Parathyroid adenoma (tissue), 2 donors: ENCODE measurements around the gene TAB3.

Experiments
- H2AFZ ChIP-seq: fragments of 300-600 bp; sonication (generic); one replicate; pipeline ENCODE4 v1.7.0; 2017; ENCODE audit warnings: antibody characterized with exemption, mild to moderate bottlenecking
- H3K27ac ChIP-seq: fragments of 300-600 bp; sonication (generic); one replicate; pipeline ENCODE4 v1.7.0; 2017
- H3K27me3 ChIP-seq: fragments of 300-600 bp; sonication (generic); one replicate; pipeline ENCODE4 v1.7.0; 2017; ENCODE audit warnings: low read length; ENCODE audit not compliant: control insufficient read depth, insufficient read depth
- H3K36me3 ChIP-seq: fragments of 300-600 bp; sonication (generic); one replicate; pipeline ENCODE4 v1.7.0; 2017; ENCODE audit warnings: low read length; ENCODE audit not compliant: control insufficient read depth, insufficient read depth
- H3K4me1 ChIP-seq: fragments of 300-600 bp; sonication (generic); one replicate; pipeline ENCODE4 v1.7.0; 2017; ENCODE audit warnings: control low read depth
- H3K4me2 ChIP-seq: fragments of 300-600 bp; sonication (generic); one replicate; pipeline ENCODE4 v1.7.0; 2017; ENCODE audit warnings: low read length
- H3K4me3 ChIP-seq: fragments of 300-600 bp; sonication (generic); one replicate; pipeline ENCODE4 v1.7.0; 2017; ENCODE audit warnings: low read depth, low read length
- H3K79me2 ChIP-seq: fragments of 300-600 bp; sonication (generic); one replicate; pipeline ENCODE4 v1.7.0; 2017; ENCODE audit warnings: control low read depth
- H3K9ac ChIP-seq: fragments of 300-600 bp; sonication (generic); one replicate; pipeline ENCODE4 v1.7.0; 2017; ENCODE audit warnings: mild to moderate bottlenecking
- H3K9me3 ChIP-seq: fragments of 300-600 bp; sonication (generic); one replicate; pipeline ENCODE4 v1.7.0; 2017; ENCODE audit warnings: low read length; ENCODE audit not compliant: control insufficient read depth
- TF ChIP-seq, protein P1 (sequence below): fragments of 300-600 bp; sonication (generic); IDR thresholded peaks from one replicate; pipeline ENCODE4 v1.7.0; 2017; ENCODE audit warnings: antibody characterized with exemption, mild to moderate bottlenecking
- donor health status: primary hyperparathyroidism.

TAB3 gene

DNA sequence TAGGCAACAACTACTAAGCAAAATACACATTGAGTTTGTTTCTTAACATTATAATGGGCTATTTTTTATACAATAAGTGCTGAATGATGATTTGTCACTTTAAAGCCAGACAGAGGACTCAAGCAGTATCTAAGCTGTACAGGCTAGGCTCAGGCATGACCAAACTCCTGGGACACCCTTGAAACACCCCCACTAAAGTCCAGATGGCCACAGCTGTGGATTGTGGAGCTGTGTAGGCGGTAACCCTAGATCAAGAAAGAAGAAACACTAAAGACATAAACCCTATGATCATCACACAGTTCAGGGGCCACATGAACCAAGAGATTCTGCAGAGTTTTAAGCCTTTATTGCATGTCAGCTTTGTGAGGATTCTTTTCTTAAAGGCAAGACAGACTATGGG is 25.1 kb downstream of the TAB3 start:
- H3K9ac ChIP-seq, result no peak overlapping the region
- no peak overlapping the region for H3K4me2 ChIP-seq
- H3K4me3 ChIP-seq, result no peak overlapping the region
- TF ChIP-seq, protein P1, sequence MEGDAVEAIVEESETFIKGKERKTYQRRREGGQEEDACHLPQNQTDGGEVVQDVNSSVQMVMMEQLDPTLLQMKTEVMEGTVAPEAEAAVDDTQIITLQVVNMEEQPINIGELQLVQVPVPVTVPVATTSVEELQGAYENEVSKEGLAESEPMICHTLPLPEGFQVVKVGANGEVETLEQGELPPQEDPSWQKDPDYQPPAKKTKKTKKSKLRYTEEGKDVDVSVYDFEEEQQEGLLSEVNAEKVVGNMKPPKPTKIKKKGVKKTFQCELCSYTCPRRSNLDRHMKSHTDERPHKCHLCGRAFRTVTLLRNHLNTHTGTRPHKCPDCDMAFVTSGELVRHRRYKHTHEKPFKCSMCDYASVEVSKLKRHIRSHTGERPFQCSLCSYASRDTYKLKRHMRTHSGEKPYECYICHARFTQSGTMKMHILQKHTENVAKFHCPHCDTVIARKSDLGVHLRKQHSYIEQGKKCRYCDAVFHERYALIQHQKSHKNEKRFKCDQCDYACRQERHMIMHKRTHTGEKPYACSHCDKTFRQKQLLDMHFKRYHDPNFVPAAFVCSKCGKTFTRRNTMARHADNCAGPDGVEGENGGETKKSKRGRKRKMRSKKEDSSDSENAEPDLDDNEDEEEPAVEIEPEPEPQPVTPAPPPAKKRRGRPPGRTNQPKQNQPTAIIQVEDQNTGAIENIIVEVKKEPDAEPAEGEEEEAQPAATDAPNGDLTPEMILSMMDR, result no peak
- H3K36me3 ChIP-seq, result no peaks in the 10 kb centered on the region
- no peaks in the 10 kb centered on the region for H3K4me1 ChIP-seq
- H3K27ac ChIP-seq, result no peak overlapping the region
- H3K79me2 ChIP-seq, result no peaks in the 10 kb centered on the region
- no peaks in the 10 kb centered on the region for H3K27me3 ChIP-seq
- H3K9me3 ChIP-seq, result no peaks in the 10 kb centered on the region
- no peak overlapping the region for H2AFZ ChIP-seq

DNA sequence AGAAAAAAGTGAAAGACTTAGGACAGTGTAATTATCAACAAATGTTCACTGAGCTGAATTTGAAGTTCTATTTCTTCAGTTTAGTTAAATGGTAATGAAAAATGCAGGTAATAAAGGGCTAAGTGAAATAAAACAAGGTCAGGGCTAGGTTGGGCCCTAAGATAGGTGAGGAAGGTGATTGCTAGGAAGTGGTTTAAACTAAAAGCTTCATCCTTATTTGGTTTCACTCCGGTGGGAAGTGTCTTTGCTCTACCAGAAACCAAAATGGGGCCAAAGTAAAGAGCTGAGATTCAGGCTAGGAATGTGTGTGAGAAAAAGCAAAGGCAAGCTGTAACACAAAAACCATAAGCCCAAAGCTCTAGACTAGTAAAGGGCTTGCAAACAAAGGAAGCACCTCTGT is 31.0 kb downstream of the TAB3 start:
- TF ChIP-seq, protein P1, result no peak
- Histone ChIP-seq H3K36me3 (no peaks in the 10 kb centered on the region), H3K79me2 (no peaks in the 10 kb centered on the region)

GRCh38 chrX:30851449-30851848 is 37.6 kb downstream of the TAB3 start:
- Histone ChIP-seq H3K9me3 (no peaks in the 10 kb centered on the region), H3K79me2 (no peaks in the 10 kb centered on the region), H3K4me2 (no peak overlapping the region), H2AFZ (no peak overlapping the region), H3K27me3 (no peaks in the 10 kb centered on the region), H3K4me3 (no peak overlapping the region), H3K4me1 (no peaks in the 10 kb centered on the region), H3K27ac (no peak overlapping the region), H3K36me3 (no peaks in the 10 kb centered on the region), H3K9ac (no peak overlapping the region)
- TF ChIP-seq, protein P1, result no peak

More for the DNA sequence above, 31.0 kb downstream of the TAB3 start:
- Histone ChIP-seq H2AFZ (no peak overlapping the region), H3K9ac (no peak overlapping the region), H3K4me3 (no peak overlapping the region), H3K27ac (no peak overlapping the region), H3K4me1 (no peaks in the 10 kb centered on the region), H3K9me3 (no peaks in the 10 kb centered on the region), H3K27me3 (no peaks in the 10 kb centered on the region), H3K4me2 (no peak overlapping the region)

- H3K9ac ChIP-seq, result no peak overlapping the region
- H3K79me2 ChIP-seq, result no peaks in the 10 kb centered on the region
- no peak overlapping the region for H3K27ac ChIP-seq
- TF ChIP-seq, protein P1, result no peak
- no peaks in the 10 kb centered on the region for H3K4me1 ChIP-seq
- H3K4me3 ChIP-seq, result no peak overlapping the region
- no peak overlapping the region for H2AFZ ChIP-seq
- no peaks in the 10 kb centered on the region for H3K27me3 ChIP-seq
- H3K36me3 ChIP-seq, result no peaks in the 10 kb centered on the region
- no peaks in the 10 kb centered on the region for H3K9me3 ChIP-seq
- H3K4me2 ChIP-seq, result no peak overlapping the region
Observed at GRCh38 chrX:30835373-30835772, 53.7 kb downstream of the TAB3 start.

- TF ChIP-seq, protein P1, result no peak
- Histone ChIP-seq H3K9ac (no peak overlapping the region), H3K4me1 (no peaks in the 10 kb centered on the region), H2AFZ (no peak overlapping the region), H3K79me2 (no peaks in the 10 kb centered on the region), H3K4me3 (no peak overlapping the region), H3K36me3 (no peaks in the 10 kb centered on the region), H3K27me3 (no peaks in the 10 kb centered on the region), H3K27ac (no peak overlapping the region), H3K9me3 (no peaks in the 10 kb centered on the region), H3K4me2 (no peak overlapping the region)
Observed at GRCh38 chrX:30833896-30834295, 55.2 kb downstream of the TAB3 start.
